NCI-H774 (cell line): ENCODE data around the gene C1orf210.

Experiments used
- DNase-seq: peaks from one replicate; lab custom pipeline; 2025; lab: John Stamatoyannopoulos, UW

C1orf210 gene

GRCh38 chr1:43293896-43294760, 8.7 kb upstream of the C1orf210 start:
- no peak for DNase-seq

GRCh38 chr1:43293176-43293575, 7.8 kb upstream of the C1orf210 start:
- DNase-seq = no peak

- DNase-seq = no peak
These were observed 7.3 kb upstream of the C1orf210 start for GRCh38 chr1:43292679-43293078.

DNA sequence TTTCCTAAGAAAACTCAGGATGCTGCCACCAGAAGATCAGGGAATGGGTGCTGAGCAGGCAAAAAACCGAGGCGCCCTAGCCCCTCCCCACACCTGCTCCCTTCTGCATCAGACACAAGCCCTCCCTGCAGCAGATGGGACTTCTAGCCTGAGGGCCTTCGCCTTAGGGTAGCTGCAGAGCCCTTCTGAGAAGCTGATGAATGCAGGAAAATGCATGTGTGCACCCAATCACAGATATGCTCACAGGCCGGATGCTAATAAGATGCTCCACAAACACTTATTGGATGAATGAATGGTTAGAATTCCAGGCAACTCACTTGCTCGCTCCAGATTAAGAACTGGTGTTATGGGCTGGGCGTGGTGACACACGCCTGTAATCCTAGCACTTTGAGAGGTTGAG, 6.8 kb upstream of the C1orf210 start:
- no peak for DNase-seq

GRCh38 chr1:43288785-43289706, 3.7 kb upstream of the C1orf210 start:
- no peak for DNase-seq

DNA sequence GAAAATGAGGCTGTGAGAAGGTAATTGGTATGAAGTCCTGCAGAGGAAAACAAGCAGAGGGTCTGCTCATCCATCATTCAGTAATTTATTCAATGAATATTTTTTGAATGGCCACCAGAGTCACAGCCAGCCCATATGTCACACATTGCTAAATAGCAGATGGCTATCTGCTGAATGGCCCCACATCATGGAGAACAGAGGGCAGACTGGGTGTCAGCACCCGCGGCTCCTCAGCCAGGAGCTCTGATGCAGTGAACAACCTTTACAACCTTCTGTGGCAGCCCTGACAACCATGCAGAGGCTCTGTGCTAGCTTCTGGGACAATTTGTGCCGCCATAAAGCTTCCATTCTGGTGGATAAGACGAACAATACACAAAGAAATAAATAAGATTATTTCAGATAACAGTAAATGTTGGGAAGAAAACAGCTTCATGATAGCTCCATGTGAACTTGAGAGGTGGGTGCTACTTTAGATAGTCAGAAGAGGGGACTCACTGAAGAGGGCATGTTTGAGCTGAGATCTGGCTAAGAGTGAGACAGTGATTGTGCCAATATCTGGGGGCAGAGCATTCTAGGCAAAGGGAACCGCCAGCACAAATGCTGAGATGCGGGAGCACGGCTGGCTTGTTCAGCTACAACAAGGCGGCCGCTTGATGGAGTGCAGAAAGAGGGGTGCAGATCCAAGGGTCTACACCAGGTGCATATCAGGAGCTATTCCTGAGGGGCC, 2.8 kb upstream of the C1orf210 start:
- DNase-seq = no peak

GRCh38 chr1:43286533-43286932, 1.2 kb upstream of the C1orf210 start:
- no peak for DNase-seq

DNA sequence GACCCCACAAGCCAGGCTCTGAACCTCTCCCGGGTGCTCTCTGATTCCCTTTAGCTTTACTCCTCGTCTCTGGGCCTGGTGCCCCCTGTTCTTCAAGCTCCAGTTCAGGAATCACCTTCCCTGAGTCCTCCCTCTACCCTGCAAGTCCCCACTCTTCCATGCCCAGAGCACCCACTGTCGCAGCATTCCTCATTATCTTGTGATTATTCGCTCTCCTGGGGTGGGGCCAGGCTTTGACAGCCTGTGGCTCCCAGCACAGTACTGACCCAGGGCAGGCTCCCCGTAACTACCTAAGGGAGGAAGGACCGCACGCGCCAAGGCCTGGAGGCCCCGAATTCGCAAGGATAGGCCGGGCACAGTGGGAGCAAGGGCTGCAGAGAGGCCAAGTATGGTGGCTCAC, 734 bp upstream of the C1orf210 start:
- DNase-seq = no peak

- no peak for DNase-seq
These were observed 753 bp downstream of the C1orf210 start for GRCh38 chr1:43284546-43285110.

GRCh38 chr1:43284065-43284464, 1.3 kb downstream of the C1orf210 start:
- DNase-seq = no peak

GRCh38 chr1:43282220-43283195, 2.9 kb downstream of the C1orf210 start:
- peak; percentile 36 for DNase-seq

GRCh38 chr1:43280692-43281091, 4.7 kb downstream of the C1orf210 start:
- DNase-seq = no peak

GRCh38 chr1:43279666-43280065, 5.7 kb downstream of the C1orf210 start:
- DNase-seq = no peak

DNA sequence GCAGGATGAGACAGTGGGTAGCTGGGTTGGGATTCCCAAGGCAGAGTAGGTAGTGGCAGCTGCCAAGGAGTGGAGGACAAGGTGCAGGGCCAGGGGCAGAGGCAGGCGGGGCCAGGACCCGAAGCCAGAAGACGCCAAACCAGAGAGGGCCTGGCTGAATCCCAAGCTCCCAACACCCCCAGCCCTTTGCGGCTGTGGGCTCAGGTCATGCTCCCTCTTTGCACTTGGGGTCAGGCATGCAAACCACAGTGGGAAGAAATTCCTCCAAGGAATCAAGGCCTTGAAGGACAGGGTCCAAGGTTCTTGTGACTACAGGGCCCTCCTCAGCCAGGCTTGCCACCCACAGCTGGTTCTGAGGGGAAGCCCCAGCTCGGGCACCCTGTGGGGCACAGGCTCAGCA, 6.2 kb downstream of the C1orf210 start:
- no peak for DNase-seq

DNA sequence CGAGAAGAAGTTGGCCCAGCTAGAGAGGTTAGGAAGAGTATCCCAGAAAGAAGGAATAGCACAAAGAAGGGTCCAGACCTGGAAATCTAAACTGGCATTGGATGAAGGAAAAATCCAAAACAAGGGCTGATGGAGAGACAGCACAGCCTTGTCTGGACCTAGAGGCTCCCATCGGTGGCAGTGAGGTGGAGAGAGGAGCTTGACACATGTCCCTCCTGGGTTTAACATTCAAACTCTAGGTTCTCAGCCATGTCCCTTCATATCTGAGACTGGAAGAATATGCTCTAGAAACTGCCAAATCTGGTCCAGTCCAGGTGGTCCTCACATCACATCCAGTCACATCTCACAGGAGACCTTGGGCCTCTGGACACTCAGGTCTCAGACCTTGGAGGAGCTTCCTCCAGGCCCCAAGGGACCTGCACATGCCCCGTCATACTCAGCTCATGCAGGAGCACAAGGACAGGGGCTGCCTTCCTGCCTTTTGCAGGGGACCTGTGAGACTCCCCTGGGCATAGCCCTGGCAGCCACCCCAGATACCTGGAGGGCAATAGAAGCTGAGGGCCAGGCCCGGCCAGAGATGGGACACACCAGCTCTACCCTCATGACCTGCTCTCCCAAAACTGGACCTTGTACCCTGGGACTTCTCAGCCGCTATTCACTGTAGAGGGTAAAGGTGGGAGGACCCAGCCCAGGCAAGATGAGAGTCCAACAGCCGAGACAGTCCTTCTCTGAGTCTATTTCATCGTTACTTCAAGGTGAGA, 8.1 kb downstream of the C1orf210 start:
- no peak for DNase-seq

- DNase-seq = no peak
These were observed 8.7 kb downstream of the C1orf210 start for GRCh38 chr1:43276673-43277072.

GRCh38 chr1:43275826-43276620, 9.4 kb downstream of the C1orf210 start:
- no peak for DNase-seq

DNA sequence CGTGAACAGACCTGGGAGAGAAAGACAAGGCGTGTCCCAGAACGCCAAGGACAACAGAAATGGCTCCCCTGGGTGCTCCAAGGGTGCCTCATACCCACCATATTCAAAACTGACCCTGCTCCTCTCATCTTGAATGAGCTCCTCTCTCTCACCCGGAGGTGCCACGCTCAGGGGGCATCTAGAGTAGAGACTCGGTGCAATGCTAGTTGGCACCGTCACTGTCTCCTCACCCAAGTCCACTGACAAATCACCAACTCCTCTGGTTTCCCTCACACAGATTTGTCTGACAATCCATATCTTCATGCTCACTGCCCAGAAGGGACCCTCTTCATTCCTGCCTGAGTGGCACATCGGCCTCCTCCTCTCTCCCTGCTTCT, 10.6 kb downstream of the C1orf210 start:
- no peak for DNase-seq

DNA sequence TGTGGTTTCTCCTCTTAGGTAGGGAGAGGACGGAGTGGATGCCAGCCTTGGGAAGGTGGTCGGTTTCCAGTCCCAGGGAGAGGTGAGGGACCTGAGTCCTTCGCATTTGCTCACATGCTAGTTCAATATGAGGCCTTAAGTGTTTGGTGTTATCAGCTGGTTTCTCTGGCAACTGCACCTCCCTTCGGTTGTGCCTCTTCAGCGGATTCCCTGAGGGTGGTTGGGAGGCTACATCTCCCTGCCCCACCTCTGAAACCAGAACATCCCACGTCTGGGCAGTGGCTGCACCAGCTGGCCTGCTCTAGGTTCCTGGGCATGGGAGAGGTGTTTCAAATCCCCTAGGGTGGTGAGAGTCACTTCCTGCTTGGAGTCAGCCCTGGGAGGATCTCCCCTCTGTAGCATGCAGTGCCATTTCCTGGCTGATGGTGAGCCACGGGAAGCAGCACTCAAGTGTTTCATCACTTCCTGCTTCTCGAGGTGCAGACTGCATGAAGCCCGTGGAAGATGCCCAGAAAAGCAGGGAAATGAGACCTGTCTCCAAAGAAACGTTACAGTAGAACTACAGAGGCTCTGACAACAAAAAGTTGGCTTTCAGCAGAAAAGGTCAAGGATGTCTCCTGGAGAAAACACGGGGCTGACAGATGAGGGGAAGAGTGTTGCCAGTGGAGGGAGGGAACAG, 11.1 kb downstream of the C1orf210 start:
- DNase-seq = peak; percentile 30
